Myocyte (in vitro differentiated cells): ENCODE measurements around the gene SURF4. TPM values are rescaled to one million over a fixed set of nuclear protein-coding genes. Genes with fewer than 3 reads are reported as not detected.
"Not testable (repeated sequence)": the region's sequence is repeated elsewhere in the genome, so short reads cannot be mapped to it uniquely, and the experiment has no call there.

ENCODE experiments used
- DNase-seq: peaks from one replicate; pipeline ENCODE4 v3.0.0-alpha.2; 2012; ENCODE audit warnings: low read depth
- total RNA-seq: library from RNA; depleted of rRNA; stranded (reverse); fragments of >200 nt; gene quantifications from 2 replicates; pipeline ENCODE4 v1.2.3, GENCODE V29; 2014

Gene SURF4
- total RNA-seq, 1 donor from 2014 or later = 296 TPM

- DNase-seq = no peak
These were observed 22.0 kb upstream of the SURF4 start for GRCh38 chr9:133397895-133398294.

- no peak for DNase-seq
These were observed 21.5 kb upstream of the SURF4 start for GRCh38 chr9:133397370-133397769.

- DNase-seq = peak; percentile 15
These were observed 21.1 kb upstream of the SURF4 start for GRCh38 chr9:133396952-133397351.

- DNase-seq = no peak
These were observed 18.9 kb upstream of the SURF4 start for GRCh38 chr9:133394687-133395271.

- no peak for DNase-seq
These were observed 17.5 kb upstream of the SURF4 start for GRCh38 chr9:133393399-133393798.

GRCh38 chr9:133392308-133392707, 16.4 kb upstream of the SURF4 start:
- DNase-seq = not testable (repeated sequence)

GRCh38 chr9:133391449-133391848, 15.6 kb upstream of the SURF4 start:
- not testable (repeated sequence) for DNase-seq

GRCh38 chr9:133390713-133391112, 14.9 kb upstream of the SURF4 start:
- no peak for DNase-seq

GRCh38 chr9:133389562-133389961, 13.7 kb upstream of the SURF4 start:
- no peak for DNase-seq

- no peak for DNase-seq
These were observed 13.2 kb upstream of the SURF4 start for GRCh38 chr9:133389025-133389557.

GRCh38 chr9:133387680-133388079, 11.8 kb upstream of the SURF4 start:
- DNase-seq = no peak

GRCh38 chr9:133386338-133386737, 10.5 kb upstream of the SURF4 start:
- DNase-seq = no peak

- DNase-seq = no peak
These were observed 9.6 kb upstream of the SURF4 start for GRCh38 chr9:133385452-133385851.

GRCh38 chr9:133384736-133385321, 9.0 kb upstream of the SURF4 start:
- no peak for DNase-seq

GRCh38 chr9:133383438-133383837, 7.6 kb upstream of the SURF4 start:
- DNase-seq = no peak

GRCh38 chr9:133382507-133383141, 6.8 kb upstream of the SURF4 start:
- no peak for DNase-seq

GRCh38 chr9:133380734-133381133, 4.9 kb upstream of the SURF4 start:
- DNase-seq = no peak

GRCh38 chr9:133379153-133380086, 3.6 kb upstream of the SURF4 start:
- DNase-seq = no peak

GRCh38 chr9:133378408-133378962, 2.6 kb upstream of the SURF4 start:
- DNase-seq = no peak

GRCh38 chr9:133377721-133378216, 1.9 kb upstream of the SURF4 start:
- no peak for DNase-seq

- not testable (repeated sequence) for DNase-seq
These were observed 1.4 kb upstream of the SURF4 start for GRCh38 chr9:133377280-133377679.
